HPDE6-E6E7 (cell line): Measurements from ENCODE around the gene KIF3A.

Source experiments
- DNase-seq: peaks from one replicate; pipeline ENCODE4 v3.0.0; 2011; ENCODE audit warnings: missing footprints; ENCODE audit errors: extremely low spot score

KIF3A gene

DNA sequence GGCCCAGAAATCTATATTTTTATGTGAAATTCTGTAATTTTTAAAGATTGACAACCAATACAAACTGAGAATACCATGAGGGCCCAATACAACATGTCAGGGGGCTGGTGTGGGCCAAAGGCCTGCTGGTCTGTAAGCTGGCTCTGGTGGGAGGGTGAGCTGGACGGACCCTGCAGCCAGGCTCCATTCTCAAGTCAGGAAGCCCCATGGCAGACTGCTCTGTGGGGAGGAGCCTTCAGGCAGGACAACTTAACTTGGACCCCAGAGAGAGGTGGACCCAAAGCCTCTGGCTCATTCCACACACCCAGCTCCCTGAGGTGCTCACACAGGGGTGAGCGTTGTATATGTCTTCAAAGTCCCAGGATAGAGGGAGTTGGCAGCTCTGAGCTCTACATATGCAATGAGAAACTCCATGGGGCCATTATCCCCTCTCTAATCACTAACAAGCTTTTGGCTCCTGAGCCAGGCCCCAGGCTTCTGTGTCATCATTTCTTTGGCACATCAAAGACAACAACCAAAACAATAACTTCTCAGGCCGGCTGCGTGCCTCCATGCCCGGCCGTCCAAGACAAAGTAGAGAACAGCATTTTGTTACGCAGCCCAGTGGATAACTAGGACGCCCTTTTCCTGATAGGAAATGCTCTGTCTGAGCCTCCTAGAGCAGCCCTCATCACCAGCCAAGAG is 33.3 kb upstream of the KIF3A start:
- no peak for DNase-seq

DNA sequence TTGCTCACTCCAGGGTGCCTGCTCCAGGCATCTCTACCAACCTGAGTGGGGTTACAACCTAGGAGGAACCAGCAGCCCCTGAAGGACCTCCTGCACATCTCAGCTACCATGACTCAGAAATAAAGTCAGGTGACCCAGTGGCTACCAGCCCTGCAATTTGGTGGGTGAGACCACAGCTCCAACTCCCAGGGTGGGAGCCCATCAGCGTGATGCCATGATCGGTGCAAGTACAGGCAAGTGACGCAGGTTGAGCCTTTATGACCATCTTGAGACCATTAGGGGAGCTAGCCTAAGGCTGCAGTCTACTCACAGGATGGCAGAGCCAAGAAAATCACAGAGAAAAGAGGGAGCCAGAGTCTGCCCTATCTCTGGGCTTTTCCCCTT is 31.1 kb upstream of the KIF3A start:
- DNase-seq: no peak

DNA sequence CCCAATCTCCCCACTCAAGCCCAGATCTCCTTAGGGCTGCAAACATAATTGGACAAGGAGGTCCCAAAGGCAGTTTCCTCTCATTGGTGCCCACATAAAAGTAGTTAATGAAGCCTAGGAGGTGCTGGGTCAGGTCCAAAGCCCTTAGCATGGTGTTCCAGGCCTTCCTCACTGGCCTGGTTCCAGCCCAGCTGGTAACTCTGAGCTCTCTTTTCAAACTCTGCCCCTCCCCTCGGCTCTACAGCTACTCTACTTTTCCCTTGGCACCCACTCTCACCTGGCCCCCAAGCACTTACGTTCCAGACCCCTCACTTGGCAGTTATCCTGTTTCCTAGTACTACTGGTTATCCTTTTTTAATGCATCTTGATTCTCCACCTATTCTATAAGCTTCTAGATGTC is 29.8 kb upstream of the KIF3A start:
- no peak for DNase-seq

DNA sequence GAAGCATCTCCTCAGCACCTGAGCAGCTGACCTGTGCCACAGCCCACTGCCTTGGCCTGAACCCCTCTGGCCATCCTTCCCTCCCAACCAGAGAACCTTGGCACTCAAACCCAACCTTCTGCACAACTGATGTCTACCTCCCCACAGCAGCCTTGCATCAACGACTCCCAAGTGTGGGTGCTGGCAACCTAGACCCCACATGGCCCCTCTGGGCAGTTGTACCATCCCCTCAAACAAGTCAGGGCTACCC is 29.4 kb upstream of the KIF3A start:
- no peak for DNase-seq

DNA sequence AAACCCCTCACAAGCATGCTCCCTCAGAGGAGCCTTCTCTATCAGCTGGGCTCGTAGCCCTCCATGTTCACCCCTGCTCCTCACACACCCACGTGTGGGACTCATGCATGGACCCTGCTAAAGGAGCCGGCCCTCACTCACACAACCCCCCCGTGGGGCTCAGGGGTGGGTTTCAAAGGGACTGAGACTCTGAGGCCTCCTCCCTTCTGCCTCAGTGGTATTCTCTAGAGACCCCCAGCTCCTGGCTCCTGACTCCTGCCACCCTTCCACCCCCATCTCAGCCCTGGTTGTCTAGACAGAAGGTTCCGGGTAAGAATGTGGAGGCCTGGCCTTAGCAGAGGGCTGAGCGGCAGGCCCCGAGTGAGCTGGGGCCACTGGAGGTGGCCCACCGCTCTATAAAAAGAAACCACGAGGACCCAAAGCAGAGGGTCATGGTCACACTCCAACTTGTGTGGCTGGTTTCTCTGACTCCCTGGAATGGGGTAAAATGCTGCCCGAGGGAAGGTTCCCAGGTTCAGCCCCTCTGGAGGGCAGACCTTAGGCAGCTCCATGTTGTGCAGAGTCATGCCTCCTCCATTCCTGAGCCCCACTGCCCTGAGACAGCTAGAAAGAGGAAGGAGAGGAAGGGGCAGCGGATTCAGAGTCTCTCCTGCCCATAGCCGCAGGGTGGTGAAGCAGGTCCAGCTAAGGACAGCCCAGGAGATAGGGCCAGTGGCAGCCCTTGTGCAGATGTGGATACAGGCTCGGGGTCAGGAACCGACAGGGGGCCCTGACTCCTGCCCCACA is 28.9 kb upstream of the KIF3A start:
- no peak for DNase-seq

DNA sequence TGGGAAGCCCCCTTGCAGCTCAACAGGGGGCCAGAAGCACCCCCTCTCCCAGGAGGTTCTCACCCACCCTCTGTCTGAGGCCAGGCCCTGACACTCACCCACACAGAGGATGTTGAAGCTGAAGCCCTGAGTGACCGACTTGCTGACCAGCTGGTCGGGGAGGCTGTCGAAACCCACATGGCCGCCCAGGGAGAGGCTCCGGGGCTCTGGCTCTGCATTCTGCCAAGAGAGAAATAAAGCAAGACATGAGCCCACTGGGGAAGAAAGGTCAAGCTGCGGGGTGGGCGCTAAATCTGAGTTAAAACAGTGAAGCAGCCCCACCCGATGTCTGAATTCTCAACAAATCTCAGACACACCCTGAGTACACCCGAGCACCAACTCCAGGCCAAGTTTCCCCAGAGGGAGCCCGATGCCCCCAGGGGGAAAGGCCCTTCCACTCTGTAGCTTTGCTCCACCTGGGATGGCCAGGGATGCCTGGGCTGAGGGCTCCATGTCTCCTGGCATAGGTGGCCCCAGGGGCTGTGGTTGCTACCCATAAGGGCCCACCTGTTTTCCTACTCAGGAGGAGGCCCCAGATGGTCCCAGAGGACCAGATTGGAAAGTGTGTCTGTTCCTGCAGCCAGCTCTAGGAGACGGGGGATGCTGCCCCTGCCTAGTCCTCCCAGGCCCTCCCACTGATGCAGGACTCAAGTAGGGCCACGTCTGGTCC is 28.1 kb upstream of the KIF3A start:
- DNase-seq: no peak

DNA sequence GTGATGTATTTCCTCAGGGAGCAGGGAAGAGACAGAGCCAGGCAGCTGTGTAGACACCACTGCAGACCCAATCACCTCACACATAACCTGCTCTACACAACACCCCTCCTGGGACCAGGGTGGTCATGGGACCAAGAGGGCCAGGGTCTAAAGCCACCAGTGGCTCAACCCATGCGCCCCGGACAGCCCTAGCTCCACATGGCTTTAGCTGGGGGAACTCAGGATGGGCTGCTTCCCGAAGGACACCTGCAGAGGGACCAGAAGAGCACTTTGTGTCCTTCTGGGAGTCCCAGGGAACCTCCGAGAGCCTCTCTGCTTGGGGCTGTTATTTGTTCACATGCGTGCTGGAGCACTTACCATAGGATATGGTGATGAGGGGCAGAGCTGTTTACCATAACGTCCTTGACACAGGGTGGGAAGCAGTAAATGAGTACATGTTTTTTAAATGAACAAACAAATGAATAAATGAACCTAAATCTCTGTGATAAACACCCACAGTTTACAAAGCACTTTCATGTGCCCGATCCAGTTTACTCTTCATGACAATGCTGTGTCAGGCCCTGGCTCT is 27.4 kb upstream of the KIF3A start:
- no peak for DNase-seq

DNA sequence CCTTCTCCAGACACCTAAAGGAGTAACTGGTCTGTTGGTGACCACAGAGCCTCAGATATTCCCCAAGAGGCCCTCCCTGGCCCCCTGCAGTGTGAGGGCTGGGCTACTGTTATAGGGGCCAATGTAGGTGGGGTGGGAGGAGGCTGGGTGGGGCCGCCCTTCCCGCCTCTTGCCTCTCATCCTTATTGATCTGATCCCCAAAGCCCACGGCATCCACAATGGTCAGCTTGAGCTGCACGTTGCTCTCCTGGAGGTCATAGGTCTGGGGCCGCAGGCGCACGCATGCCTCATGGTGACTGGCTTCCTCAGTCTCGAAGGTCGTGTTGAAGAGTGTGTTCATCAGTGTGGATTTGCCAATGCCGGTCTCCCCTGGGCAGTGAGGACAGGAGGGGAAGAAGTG is 26.7 kb upstream of the KIF3A start:
- no peak for DNase-seq

DNA sequence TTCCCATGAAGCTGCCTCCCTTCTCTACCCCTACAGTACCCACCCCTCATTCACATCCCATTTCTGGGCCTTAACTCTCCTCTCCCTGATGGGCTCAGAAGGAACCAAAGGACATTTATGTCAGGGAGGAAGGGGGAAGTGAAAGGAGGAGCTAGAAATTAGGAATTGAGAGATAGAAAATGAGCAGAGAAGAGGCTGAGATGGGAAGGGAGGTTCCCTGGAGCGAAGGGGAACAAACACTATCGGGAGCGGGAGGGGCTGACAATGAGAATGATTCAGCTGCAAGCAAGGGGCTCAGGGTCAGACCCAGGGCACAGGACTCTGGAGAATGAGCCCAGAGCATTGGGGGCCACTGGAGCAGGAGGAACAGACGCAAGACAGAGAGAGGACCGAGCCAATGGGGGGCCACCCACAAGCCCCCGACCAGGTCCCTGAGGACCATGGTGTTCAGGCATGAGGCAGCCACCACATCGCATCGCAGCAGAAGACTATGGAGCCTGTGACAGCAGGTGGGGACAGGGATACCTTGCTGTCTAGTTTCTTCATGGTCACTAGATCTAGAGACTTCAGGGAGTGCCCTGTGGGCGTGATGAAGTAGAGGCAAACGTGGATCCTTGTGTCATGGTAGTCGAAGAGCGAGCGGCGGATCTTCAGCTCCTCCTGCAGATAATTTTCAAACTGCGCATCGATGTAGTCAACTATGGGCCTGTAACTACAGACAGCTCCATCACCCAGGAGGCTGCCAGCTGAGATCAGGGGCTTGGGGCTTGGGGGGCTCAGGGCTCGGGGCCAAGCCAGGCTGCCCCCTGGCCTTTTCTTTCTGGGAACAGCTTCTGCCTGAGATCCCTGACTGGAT is 26.1 kb upstream of the KIF3A start:
- DNase-seq: no peak

DNA sequence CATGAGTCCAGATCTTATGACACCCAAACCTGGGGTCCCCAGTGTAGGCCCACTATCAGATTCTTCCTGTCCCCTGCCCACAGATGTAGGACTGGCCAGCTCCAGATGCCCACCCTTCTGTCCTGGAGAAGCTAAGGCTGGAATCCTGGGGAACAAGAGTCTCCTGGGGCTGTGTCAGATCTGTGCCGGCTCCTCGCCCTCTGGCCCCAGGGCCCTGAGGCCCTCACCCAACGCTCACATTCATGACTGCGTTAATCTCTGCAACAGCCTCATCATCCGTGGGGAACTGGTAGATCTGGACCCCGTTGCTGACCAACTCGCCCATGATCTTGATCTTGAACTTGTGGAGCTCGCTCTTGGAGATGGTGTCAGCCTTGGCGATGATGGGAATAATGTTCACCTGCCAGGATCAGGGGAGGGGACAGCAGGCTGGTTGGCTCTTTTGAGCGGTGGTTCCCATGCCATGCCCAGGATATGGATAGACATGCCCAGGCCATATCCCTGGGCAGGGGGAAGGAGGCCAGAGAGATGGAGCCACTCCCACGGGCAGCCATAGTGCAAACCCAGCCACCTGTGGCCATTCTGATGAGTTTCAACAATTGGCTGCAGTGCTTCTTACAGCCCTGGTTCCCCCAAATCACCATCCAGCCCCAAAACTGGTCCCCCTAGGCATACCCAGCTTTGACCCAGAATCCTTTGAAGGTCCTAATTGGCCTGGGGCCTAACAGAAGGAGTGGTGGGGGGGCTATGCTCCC is 25.1 kb upstream of the KIF3A start:
- no peak for DNase-seq

DNA sequence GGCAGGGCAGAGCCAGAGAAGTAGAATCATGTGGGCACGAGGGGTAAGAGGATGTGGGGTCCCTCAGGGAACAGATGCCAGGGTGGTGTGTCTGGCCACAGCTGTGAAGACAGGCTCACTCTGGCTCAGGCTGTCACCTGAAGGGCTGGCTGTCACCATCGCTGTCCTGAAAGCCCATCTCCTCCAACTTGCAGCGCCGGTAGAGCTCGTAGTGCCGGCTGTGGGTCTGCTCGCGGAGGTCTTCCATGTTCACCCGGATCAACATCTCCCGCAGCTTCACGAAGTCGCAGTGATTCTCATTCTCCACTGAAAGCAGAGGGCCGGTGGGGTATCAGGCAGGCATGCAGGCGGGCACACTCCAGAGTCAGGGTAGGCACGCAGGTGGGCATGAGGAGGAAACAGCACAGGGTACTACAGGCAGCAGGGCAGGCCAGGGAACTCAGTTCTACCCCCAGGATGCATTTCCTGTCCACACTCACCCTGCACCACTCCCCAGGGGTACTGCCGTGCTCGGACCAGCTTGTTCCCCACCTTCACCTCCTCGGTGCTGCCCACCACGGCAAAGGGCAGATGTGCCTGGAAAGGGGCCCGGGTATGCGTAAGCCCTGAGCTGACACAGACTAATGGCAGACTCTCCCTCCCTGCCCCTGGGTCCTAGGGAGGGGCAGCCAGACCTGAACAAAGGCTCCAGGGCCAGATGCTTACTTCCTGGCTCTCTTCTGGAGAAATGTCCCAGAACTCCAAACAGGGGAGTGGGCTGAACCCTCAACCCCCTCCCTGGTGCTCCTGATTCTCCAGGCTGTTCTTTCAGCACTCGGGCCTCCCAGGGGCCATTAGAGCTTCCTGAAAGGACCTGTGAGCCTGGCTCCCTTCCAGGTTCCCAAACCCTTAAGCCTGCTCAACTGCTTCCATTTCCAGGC is 24.2 kb upstream of the KIF3A start:
- DNase-seq: no peak

DNA sequence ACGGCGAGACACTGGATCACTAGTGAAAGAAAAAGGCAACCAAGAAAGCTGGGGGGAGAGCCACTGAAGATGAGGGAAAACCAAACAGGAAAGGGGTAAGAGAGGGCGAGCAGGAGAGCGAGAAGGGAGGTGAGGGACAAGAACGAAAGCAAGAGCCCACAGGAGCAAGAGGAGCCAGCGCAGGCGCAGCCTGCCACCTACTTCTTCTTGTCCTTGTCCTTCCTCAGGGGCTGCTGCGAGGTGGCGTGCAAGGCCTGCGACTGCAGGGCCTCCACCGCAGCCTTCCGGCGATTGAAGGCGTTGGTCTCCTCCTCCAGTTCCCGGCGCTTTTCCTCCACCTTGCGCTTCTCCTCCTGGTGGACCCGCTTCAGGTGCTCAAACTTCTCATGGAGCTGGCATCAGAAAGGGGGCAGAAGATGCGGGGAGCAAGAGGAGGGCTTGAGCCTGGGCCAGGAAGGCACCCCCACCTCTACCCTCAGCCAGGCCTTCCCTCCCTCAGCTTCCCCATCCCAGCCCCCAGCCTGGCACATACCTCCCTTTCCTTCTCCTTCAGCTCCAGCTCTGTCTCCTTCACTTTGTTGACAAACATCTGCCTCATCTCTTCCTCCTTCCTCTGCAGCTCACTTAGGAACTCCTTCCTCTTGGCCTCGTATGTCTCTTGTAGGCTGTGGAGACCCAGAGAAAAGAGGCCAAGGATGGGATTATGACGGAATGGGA is 23.4 kb upstream of the KIF3A start:
- no peak for DNase-seq

DNA sequence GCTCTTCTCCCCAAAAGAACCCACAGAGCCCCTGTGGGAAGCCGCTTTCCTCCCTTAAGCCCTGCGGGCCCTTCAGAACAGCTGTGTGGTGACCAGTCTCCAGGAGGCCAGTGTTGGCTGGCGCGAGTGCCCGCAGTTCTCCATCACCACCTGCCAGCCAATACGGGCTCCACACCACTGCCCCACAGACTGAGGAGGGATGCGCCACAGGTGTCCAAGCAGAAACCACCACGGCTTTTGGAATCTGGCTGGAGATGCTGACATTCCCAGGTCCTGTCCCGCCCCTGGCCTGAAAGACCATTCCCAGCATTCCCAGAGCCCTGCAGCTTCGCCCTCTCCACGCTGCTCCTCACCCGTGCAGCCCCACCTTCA is 22.7 kb upstream of the KIF3A start:
- no peak for DNase-seq

DNA sequence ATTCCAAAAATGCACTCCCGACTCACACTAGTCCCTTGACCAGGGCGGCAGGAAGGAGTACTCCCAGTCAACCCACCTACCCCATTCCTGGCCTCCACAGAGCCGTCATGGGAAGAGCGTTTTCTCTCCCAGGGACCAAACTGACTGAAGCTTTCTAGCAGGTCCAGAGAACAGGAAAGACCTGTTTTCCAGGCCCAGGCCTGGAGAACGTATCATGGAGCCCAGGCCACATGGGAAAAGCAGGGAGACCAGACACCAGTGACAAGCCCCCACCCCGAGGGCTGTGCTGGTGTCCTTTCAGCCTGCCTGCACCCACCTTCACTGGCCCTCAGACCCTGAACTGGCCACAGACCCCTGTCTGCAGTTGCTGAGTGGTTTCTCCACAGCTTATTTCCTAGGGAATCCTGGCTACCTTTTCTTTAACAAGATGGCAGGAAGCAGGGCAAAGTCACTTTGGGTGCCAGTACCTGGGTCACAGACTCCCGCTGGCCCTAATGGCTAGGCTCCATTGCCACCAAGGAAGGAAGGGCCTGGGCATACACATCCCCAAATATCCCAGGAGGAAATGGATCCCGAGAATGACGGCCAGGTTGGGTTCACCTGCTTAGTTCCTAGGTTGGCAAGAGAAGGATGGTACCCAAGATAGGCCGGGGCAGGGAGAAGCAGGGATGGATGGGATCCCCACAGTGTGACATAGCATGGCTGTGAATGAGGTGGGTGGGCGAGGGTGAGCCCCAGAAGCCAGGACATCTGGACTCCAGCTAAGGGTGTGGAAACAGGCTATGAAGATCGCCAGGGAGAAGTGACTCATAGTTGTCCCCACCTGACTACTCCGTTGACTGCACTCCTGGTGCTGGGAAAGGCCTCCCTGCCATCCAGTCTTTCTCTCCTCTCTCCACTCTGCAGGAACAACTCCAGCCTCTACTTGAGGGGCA is 22.0 kb upstream of the KIF3A start:
- DNase-seq: no peak

DNA sequence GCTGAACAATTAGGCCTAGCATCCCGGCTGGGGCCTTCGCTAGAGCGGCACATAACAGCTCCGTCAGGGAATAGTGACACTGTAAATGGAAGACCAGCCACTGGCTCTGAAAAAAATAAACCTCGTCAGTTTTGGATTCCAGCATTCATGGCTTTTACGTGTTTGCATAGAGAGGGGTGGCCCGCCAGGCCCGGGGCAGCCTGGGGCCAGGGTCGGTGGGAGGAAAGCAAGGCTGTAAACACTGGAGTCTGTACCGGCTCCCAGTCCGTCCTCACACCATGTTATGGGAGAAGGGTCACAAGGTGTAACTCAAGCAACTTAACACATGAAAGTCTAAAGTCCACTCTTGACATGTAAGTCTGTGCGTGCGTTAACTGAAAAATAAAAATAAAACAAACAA is 21.1 kb upstream of the KIF3A start:
- DNase-seq: no peak

DNA sequence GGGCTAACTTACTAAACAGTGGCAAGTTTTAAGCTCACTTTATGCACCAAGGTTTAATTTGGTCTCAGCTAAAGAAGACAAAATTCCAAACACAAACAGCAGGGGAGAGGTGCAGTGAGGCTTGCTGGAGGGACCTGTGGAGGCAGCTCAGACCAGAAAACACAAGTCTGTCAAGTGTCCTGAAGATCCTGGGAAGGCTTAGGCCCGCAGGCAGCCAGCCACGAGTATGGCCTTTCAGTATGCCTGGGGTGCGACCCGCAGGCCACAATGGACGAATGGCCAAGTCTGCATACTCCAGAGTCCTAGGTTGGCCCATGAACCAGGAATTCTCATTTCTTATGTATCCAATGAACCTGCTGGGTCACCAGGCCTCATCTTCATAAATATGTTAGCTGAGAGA is 19.2 kb upstream of the KIF3A start:
- DNase-seq: no peak

DNA sequence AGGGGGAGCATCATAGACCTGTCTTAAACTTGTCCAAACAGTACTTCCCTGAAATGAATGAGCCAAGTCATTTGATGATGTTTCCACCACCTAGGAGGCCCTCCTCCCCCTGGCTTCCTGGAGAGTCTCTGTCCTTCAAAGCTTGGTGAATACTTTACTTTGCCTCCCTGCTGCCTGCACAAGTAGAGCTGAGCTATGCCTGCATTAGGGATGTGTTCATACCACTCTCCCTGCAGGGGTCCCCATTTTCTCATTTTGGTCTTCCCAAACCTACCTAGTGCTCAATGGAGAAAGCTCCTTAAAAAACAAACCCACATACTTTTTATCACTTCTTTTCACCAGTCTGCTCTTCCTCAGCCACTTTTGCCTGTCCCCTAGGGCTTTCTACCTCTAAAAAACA is 17.6 kb upstream of the KIF3A start:
- no peak for DNase-seq

DNA sequence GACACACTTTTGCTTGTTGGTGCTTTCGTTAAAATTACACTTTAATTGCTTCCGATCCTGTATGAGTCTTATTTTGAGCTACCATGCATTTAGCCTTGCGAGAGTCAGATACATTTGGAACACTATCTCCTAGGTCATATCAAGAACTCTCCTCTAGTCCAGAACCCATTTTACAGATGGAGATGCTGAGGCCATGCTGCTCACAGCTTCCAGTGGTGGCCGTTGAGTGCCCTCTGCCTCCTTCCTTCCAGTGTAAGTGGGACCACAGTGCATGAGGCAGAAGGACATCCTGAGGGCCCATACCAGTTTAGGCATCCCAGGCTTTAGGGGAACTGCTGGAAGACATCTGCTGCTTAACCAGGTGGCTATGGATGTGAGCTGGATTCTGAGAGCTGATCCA is 16.8 kb upstream of the KIF3A start:
- DNase-seq: no peak
